Retinal pigment epithelial cell (primary cell): ENCODE measurements around the gene EIF6.
A peak's percentile ranks its signal among the peaks of the same experiment; 100 is the strongest.

Experiments used
- DNase-seq: peaks from one replicate; pipeline ENCODE4 v3.0.0-alpha.2; 2010; ENCODE audit warnings: low read depth
- H3K4me3 ChIP-seq: 2 replicates; pipeline ENCODE4 v1.5.1; 2011; ENCODE audit warnings: mild to moderate bottlenecking, low read length, control low read depth, moderate library complexity
- CTCF ChIP-seq: conservative IDR thresholded peaks from 2 replicates; pipeline ENCODE4 v1.5.1; 2011; ENCODE audit warnings: low read depth, low read length, control low read depth, inconsistent platforms

The EIF6 gene

DNA sequence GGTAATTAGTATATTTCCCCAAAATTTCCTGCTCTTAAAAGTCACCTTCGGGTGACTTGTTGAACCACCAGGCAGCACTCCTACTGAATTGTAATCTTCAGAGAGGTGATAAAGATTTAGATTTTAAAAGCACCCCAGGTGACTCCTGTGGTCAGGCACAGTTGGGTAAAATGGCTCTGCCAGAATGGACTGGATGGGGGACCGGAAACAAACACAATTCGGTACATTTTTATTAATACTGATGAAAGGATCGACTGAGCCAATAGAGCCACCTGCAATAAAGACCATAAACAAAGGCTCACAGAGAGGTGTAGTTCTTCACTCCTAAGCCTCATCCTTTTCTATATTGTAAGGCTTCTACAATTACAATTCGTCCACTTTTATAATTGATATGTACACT lies 27.2 kb upstream of the EIF6 start:
- DNase-seq = no peak
- H3K4me3 ChIP-seq = no peak overlapping the region
- TF ChIP-seq CTCF = no peak

DNA sequence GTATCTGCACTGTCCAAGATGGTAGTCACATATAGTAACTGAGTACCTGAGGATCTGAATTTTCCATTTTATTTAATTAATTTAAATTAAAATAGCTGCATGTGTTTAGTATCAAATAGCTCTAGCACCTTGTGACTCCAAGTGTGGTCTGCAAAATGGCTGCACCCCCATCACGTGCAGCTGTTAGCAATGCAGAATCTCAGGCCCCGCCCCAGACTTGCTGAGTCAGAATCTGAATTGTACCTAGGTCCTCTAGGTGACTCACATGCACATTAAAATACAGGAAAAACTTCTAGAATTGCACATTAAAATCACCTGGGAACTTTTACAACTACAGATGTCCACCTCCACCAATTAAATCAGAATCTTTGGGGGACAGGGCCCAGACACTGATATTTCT lies 26.8 kb upstream of the EIF6 start:
- peak; percentile 48 for DNase-seq
- no peak overlapping the region for H3K4me3 ChIP-seq
- no peak for TF ChIP-seq CTCF

DNA sequence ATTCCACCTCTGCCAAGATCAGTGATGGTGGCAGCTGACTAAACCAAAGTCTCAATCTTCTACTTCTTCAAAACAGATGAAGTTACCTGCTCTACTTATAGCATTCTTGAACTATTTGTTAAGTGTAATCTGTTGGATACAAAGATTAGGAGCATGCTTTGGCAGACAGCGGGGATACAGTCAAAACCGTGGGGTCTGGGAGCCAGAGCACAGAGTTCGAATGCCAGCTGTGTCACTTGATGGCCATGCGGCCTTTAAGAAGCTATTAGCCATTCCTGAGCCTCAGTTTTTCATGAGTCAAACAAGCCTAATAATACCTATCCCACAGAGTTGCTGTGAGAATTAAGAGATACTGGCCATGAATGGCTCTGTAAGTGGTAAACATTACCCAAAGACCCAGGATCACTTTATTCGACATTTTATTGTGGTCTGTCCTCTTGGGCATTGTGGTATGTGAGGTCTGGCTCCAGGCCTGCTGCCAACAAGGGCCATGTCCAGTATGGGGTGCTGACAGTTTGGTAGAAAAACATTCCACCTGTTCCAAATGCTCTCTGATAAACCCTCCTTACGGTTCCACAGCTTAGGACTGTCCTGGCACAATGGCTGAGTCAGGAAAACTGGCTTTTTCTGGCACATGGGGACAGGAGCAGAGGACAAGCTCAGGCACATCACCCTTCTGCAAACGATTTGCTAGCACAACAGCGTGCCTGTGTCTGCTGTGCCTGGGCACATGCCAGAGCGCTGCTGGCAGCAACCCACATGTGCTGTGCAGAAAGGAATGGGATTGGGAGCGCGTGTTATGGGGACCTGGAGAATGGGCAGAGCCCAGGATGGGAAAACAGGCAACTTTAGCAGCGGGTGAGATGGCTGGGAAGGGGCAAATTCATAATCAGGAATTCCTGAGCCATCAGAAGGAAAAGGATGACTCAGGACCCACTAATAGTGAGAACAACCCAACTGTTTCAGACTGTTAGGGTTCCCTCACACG lies 23.4 kb upstream of the EIF6 start:
- no peak for TF ChIP-seq CTCF
- peak; percentile 59 for DNase-seq
- no peak overlapping the region for H3K4me3 ChIP-seq

DNA sequence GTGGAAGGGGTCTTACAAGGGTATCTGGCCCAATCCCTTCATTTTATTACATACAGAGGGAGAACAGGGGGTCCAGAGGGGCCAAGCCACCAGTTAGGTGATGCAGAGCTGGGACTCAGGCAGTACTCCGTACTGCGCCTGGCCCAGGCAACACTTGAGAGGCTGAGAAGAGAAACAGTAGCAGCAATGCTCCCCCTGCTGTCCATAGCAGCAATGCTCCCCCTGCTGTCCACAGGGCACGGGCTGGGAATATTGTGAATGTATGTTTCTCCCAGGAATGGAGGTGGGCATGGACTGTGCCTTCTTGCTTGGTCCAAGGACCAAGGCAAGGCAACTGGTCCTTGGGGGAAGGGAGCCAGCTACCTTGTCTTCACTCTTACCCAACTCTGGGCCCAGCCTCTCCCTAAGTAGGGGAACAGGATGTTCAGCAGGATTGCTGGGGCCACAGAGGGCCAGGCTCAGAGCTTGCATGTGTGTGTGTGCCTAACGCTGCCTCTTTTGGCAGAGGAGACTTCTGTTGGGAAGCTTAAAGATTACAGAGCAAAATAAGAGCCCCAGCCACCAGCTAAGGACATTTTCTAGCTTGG lies 22.5 kb upstream of the EIF6 start:
- DNase-seq = peak; percentile 46
- no peak overlapping the region for H3K4me3 ChIP-seq
- TF ChIP-seq CTCF = peak; percentile 89

GRCh38 chr20:35305682-35306556 lies 21.3 kb upstream of the EIF6 start:
- peak; percentile 97 for DNase-seq
- H3K4me3 ChIP-seq = no peak overlapping the region
- no peak for TF ChIP-seq CTCF

- no peak for DNase-seq
- H3K4me3 ChIP-seq = no peak overlapping the region
- TF ChIP-seq CTCF = no peak
Observed at GRCh38 chr20:35304956-35305355, 20.4 kb upstream of the EIF6 start.
